H9 (cell line): ENCODE results near the gene IGF1R. TPM values are rescaled to one million over a fixed set of nuclear protein-coding genes. Genes with fewer than 3 reads are reported as not detected.

Source experiments
- DNase-seq: peaks from one replicate; pipeline ENCODE4 v3.0.0-alpha.2; 2017
- H2AFZ ChIP-seq: one replicate; pipeline ENCODE4 v1.6.1; 2013; ENCODE audit warnings: mild to moderate bottlenecking, low read length, control low read depth, moderate library complexity
- H2AK5ac ChIP-seq: 2 replicates; pipeline ENCODE4 v1.6.1; 2013; ENCODE audit warnings: low read length, control low read depth, mixed read lengths; ENCODE audit not compliant: insufficient read length
- H2BK120ac ChIP-seq: one replicate; pipeline ENCODE4 v1.6.1; 2013; ENCODE audit warnings: low read depth, mild to moderate bottlenecking, low read length, control low read depth, inconsistent platforms; ENCODE audit not compliant: poor library complexity, severe bottlenecking
- H2BK12ac ChIP-seq: 2 replicates; pipeline ENCODE4 v1.6.1; 2013; ENCODE audit warnings: low read length, control low read depth, mixed read lengths, low read depth; ENCODE audit not compliant: insufficient read length
- H2BK15ac ChIP-seq: 2 replicates; pipeline ENCODE4 v1.6.1; 2013; ENCODE audit warnings: low read depth, low read length, control low read depth
- H2BK20ac ChIP-seq: one replicate; pipeline ENCODE4 v1.6.1; 2013; ENCODE audit warnings: low read depth, mild to moderate bottlenecking, low read length, control low read depth, inconsistent platforms; ENCODE audit not compliant: poor library complexity, severe bottlenecking
- H2BK5ac ChIP-seq: 2 replicates; pipeline ENCODE4 v1.6.1; 2013; ENCODE audit warnings: low read length, control low read depth, mixed read lengths; ENCODE audit not compliant: insufficient read length
- H3K14ac ChIP-seq: 2 replicates; pipeline ENCODE4 v1.6.1; 2013; ENCODE audit warnings: low read length, control low read depth; ENCODE audit not compliant: insufficient read depth
- H3K18ac ChIP-seq: 2 replicates; pipeline ENCODE4 v1.6.1; 2013; ENCODE audit warnings: low read depth, mild to moderate bottlenecking, mixed read lengths, low read length, control low read depth; ENCODE audit not compliant: insufficient read length
- H3K23ac ChIP-seq: 2 replicates; pipeline ENCODE4 v1.6.1; 2013; ENCODE audit warnings: low read length, control low read depth, mixed read lengths, low read depth; ENCODE audit not compliant: insufficient read length
- H3K23me2 ChIP-seq: 2 replicates; pipeline ENCODE4 v1.6.1; 2013; ENCODE audit warnings: low read depth, mild to moderate bottlenecking, mixed read lengths, low read length, control low read depth; ENCODE audit not compliant: insufficient read length, poor library complexity, severe bottlenecking
- H3K27ac ChIP-seq: 2 replicates; pipeline ENCODE4 v1.5.1; 2013; ENCODE audit warnings: low read length, control low read depth, mixed read lengths, low read depth; ENCODE audit not compliant: insufficient read length
- H3K27me3 ChIP-seq: 2 replicates; pipeline ENCODE4 v1.6.1; 2013; ENCODE audit warnings: low read length, control low read depth, inconsistent platforms; ENCODE audit not compliant: insufficient read depth
- H3K4ac ChIP-seq: 2 replicates; pipeline ENCODE4 v1.6.1; 2013; ENCODE audit warnings: low read depth, mild to moderate bottlenecking, control low read depth, inconsistent platforms, low read length, moderate library complexity
- H3K4me1 ChIP-seq: 2 replicates; pipeline ENCODE4 v1.6.1; 2013; ENCODE audit warnings: low read length, control low read depth, inconsistent platforms; ENCODE audit not compliant: insufficient read depth
- H3K4me2 ChIP-seq: 2 replicates; pipeline ENCODE4 v1.6.1; 2013; ENCODE audit warnings: low read length, control low read depth, mixed read lengths; ENCODE audit not compliant: insufficient read length, insufficient read depth
- H3K56ac ChIP-seq: 2 replicates; pipeline ENCODE4 v1.6.1; 2013; ENCODE audit warnings: low read depth, mild to moderate bottlenecking, mixed read lengths, low read length, control low read depth; ENCODE audit not compliant: insufficient read length
- H3K79me1 ChIP-seq: 2 replicates; pipeline ENCODE4 v1.6.1; 2013; ENCODE audit warnings: low read depth, mild to moderate bottlenecking, moderate library complexity, low read length, control low read depth, inconsistent platforms; ENCODE audit not compliant: insufficient read depth, poor library complexity, severe bottlenecking
- H3K79me2 ChIP-seq: 2 replicates; pipeline ENCODE4 v1.6.1; 2013; ENCODE audit warnings: low read length, control low read depth, inconsistent platforms; ENCODE audit not compliant: insufficient read depth
- H3K9ac ChIP-seq: 2 replicates; pipeline ENCODE4 v1.6.1; 2013; ENCODE audit warnings: low read length, control low read depth, mixed read lengths; ENCODE audit not compliant: insufficient read length; ENCODE audit errors: extremely low read depth
- H3K9me3 ChIP-seq: one replicate; pipeline ENCODE4 v1.6.1; 2013; ENCODE audit warnings: low read depth, low read length, inconsistent platforms; ENCODE audit not compliant: control insufficient read depth
- H3T11ph ChIP-seq: one replicate; pipeline ENCODE4 v1.6.1; 2013; ENCODE audit warnings: mild to moderate bottlenecking, low read length, control low read depth, inconsistent platforms
- H4K20me1 ChIP-seq: one replicate; pipeline ENCODE4 v1.6.1; 2013; ENCODE audit not compliant: control insufficient read depth, insufficient read length, insufficient read depth
- H4K5ac ChIP-seq: 2 replicates; pipeline ENCODE4 v1.6.1; 2013; ENCODE audit warnings: low read depth, mild to moderate bottlenecking, mixed read lengths, low read length, control low read depth; ENCODE audit not compliant: insufficient read length
- H4K8ac ChIP-seq: replicated peaks from 2 replicates; pipeline ENCODE4 v1.6.1; 2013; ENCODE audit warnings: low read length, control low read depth, mixed read lengths, low read depth; ENCODE audit not compliant: insufficient read length
- H4K91ac ChIP-seq: 2 replicates; pipeline ENCODE4 v1.6.1; 2013; ENCODE audit warnings: low read depth, mild to moderate bottlenecking, moderate library complexity, mixed read lengths, low read length, control low read depth; ENCODE audit not compliant: insufficient read length
- H3K27ac Mint-ChIP-seq, 3 experiments: 2 replicates in 2 of 3; 3 replicates in 1 of 3; pipeline ENCODE4 v1.8.0; 2020 to 2021; ENCODE audit warnings: mixed read lengths in 3 of 3, mild to moderate bottlenecking in 1 of 3, moderate library complexity in 1 of 3
- H3K27me3 Mint-ChIP-seq: 2 replicates; pipeline ENCODE4 v1.8.0; 2021; ENCODE audit warnings: low read depth, mild to moderate bottlenecking, moderate library complexity, mixed read lengths
- H3K36me3 Mint-ChIP-seq, 3 experiments: 2 replicates in 2 of 3; 3 replicates in 1 of 3; pipeline ENCODE4 v1.8.0; 2020 to 2021; ENCODE audit warnings: low read depth in 3 of 3, mixed read lengths in 3 of 3; ENCODE audit not compliant: insufficient read depth in 1 of 3
- H3K4me1 Mint-ChIP-seq, 2 experiments: 2 replicates each; pipeline ENCODE4 v1.8.0; 2020; ENCODE audit warnings: mixed read lengths in 2 of 2
- H3K4me3 Mint-ChIP-seq, 2 experiments: 2 replicates in 1 of 2; 3 replicates in 1 of 2; pipeline ENCODE4 v1.8.0; 2020 to 2021; ENCODE audit warnings: mild to moderate bottlenecking in 2 of 2, mixed read lengths in 2 of 2, moderate library complexity in 1 of 2
- H3K9me3 Mint-ChIP-seq, 2 experiments: 2 replicates in 1 of 2; 3 replicates in 1 of 2; pipeline ENCODE4 v1.8.0; 2020; ENCODE audit warnings: mild to moderate bottlenecking in 2 of 2, mixed read lengths in 2 of 2, moderate library complexity in 1 of 2
- WGBS: extraction: QIAGEN DNeasy Blood & Tissue Kit; methylation state at CpG from one replicate; pipeline ENCODE4 v1.1.7; 2013; ENCODE audit warnings: missing lambda C conversion rate, low lambda C conversion rate, mixed read lengths; ENCODE audit not compliant: insufficient read length; ENCODE audit errors: extremely low coverage; 5-methylcytosine and 5-hydroxymethylcytosine counted together
- total RNA-seq: library from RNA; stranded (reverse); gene quantifications from 2 replicates; pipeline ENCODE4 v1.2.1, GENCODE V29; 2021
- TF ChIP-seq, protein P1 (sequence below): fragments of 200-600 bp; sonication (generic); conservative IDR thresholded peaks from 3 replicates; pipeline ENCODE4 v1.8.0; 2021; ENCODE audit warnings: antibody characterized with exemption, mild to moderate bottlenecking

Gene IGF1R
- total RNA-seq, 1 experiment from 2014 or later = 70.0 TPM

DNA sequence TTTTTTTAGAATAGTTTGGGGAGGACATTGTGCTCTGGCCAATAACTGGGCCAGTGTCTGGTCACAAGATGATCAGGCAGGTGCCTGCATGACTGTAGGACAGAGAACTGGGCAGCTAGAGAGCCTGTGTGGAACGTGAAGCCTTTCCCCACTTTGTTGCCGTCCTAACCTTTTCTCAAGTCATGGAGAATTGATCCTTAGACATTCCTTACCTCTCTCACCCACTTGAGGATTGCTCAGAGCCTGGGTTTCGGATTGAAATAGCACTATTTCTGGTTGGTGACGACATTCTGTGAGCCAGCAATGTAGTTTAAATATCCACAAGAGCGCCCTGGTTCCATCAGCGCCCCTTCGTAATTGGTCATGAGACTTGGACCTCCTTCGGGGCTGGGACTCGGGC lies 138.4 kb downstream of the IGF1R start:
- Histone ChIP-seq H3T11ph (no peak overlapping the region), H3K27ac (no peak overlapping the region), H3K79me1 (peaks cover 8% of the 10 kb centered on the region), H3K4me2 (no peak overlapping the region), H3K23me2 (no peaks in the 10 kb centered on the region), H2BK120ac (no peak overlapping the region), H2AK5ac (no peak overlapping the region), H3K9me3 (no peaks in the 10 kb centered on the region), H3K79me2 (peaks cover 18% of the 10 kb centered on the region; the same call in 1 of the 2 replicates), H3K23ac (no peak overlapping the region), H4K5ac (no peak overlapping the region), H4K91ac (no peak overlapping the region), H2BK15ac (no peak overlapping the region), H3K4me1 (peaks cover 15% of the 10 kb centered on the region), H3K9ac (no peak overlapping the region), H2BK5ac (no peak overlapping the region), H2AFZ (no peak overlapping the region), H4K8ac (no peak overlapping the region), H3K4ac (no peak overlapping the region), H3K56ac (no peak overlapping the region), H3K14ac (peak overlapping the region; percentile 80; the same call in 1 of the 2 replicates), H4K20me1 (no peaks in the 10 kb centered on the region), H3K18ac (no peak overlapping the region), H2BK12ac (no peak overlapping the region), H3K27me3 (no peaks in the 10 kb centered on the region), H2BK20ac (no peak overlapping the region)
- H3K27ac Mint-ChIP-seq = peak overlapping the region in 1 of 3 experiments; percentile 46; a peak in 2 of 7 replicates
- H3K4me3 Mint-ChIP-seq = no peak overlapping the region
- H3K36me3 Mint-ChIP-seq = no peaks in the 10 kb centered on the region; a peak in 2 of 7 replicates
- TF ChIP-seq, protein P1, sequence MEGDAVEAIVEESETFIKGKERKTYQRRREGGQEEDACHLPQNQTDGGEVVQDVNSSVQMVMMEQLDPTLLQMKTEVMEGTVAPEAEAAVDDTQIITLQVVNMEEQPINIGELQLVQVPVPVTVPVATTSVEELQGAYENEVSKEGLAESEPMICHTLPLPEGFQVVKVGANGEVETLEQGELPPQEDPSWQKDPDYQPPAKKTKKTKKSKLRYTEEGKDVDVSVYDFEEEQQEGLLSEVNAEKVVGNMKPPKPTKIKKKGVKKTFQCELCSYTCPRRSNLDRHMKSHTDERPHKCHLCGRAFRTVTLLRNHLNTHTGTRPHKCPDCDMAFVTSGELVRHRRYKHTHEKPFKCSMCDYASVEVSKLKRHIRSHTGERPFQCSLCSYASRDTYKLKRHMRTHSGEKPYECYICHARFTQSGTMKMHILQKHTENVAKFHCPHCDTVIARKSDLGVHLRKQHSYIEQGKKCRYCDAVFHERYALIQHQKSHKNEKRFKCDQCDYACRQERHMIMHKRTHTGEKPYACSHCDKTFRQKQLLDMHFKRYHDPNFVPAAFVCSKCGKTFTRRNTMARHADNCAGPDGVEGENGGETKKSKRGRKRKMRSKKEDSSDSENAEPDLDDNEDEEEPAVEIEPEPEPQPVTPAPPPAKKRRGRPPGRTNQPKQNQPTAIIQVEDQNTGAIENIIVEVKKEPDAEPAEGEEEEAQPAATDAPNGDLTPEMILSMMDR = no peak
- peaks cover 82% of the 10 kb centered on the region in 2 experiments for H3K4me1 Mint-ChIP-seq
- WGBS = no CpG with 5 or more reads among the region's 9 CpGs
- no peaks in the 10 kb centered on the region for H3K9me3 Mint-ChIP-seq
- no peak for DNase-seq
- no peaks in the 10 kb centered on the region for H3K27me3 Mint-ChIP-seq
